ENCODE data around the gene TMEM14A. TPM values are rescaled to one million over a fixed set of nuclear protein-coding genes. Genes with fewer than 3 reads are reported as not detected.

Gene TMEM14A
- total and polyA plus RNA-seq, 2 of the 8 experiments (the other 6 are each of a cell fraction or from before 2014, with no cell fraction given), result 11.1 to 11.2 TPM

GRCh38 chr6:52712136-52712535 is 41.2 kb downstream of the TMEM14A start:
- Histone ChIP-seq H3K23me2 (ENCODE audit: low read depth, low read length) (no peaks in the 10 kb centered on the region), H3K27ac (ENCODE audit: low read depth, low read length) (no peak overlapping the region), H2BK12ac (ENCODE audit: low read depth, low read length) (no peak overlapping the region), H3K14ac (ENCODE audit: insufficient read length) (no peak overlapping the region), H2BK5ac (ENCODE audit: low read depth, low read length) (no peak overlapping the region), H4K91ac (replicated peaks; ENCODE audit: insufficient read length, low read length) (no peak overlapping the region), H4K5ac (ENCODE audit: insufficient read length, low read depth, low read length) (no peak overlapping the region), H3K27me3 (replicated peaks in 1 of 4; ENCODE audit: control insufficient read depth in 3 of 4, extremely low read depth in 1 of 4, insufficient read depth in 3 of 4, low read length in 3 of 4) (no peaks in the 10 kb centered on the region), H3K9me3 (ENCODE audit: insufficient read depth in 2 of 2, low read depth in 1 of 2, low read length in 1 of 2) (peaks cover 0 to 6% of the 10 kb centered on the region in 2 experiments; a peak in 1 of 4 replicates), H3K4me2 (ENCODE audit: insufficient read depth in 1 of 2, low read depth in 2 of 2, low read length in 2 of 2) (no peak overlapping the region), H3K79me2 (ENCODE audit: control insufficient read depth in 1 of 2, insufficient read depth in 2 of 2, low read length in 2 of 2) (no peaks in the 10 kb centered on the region), H4K20me1 (replicated peaks in 1 of 2; ENCODE audit: control insufficient read depth in 1 of 2, insufficient read depth in 2 of 2, low read length in 2 of 2) (no peaks in the 10 kb centered on the region), H2AFZ (ENCODE audit: low read length) (no peak overlapping the region), H3K36me3 (ENCODE audit: control insufficient read depth in 2 of 4, insufficient read depth in 4 of 4, low read length in 3 of 4) (no peaks in the 10 kb centered on the region), H3K79me1 (ENCODE audit: low read depth, low read length) (no peaks in the 10 kb centered on the region), H2AK5ac (ENCODE audit: low read depth, low read length) (no peak overlapping the region), H2BK120ac (replicated peaks; ENCODE audit: low read depth, low read length) (no peak overlapping the region), H3K23ac (ENCODE audit: insufficient read length) (no peak overlapping the region), H3K9ac (replicated peaks in 1 of 4; ENCODE audit: extremely low read depth in 1 of 4, low read depth in 3 of 4, low read length in 3 of 4) (no peak overlapping the region), H3K4me1 (replicated peaks in 1 of 4; ENCODE audit: control insufficient read depth in 3 of 4, insufficient read depth in 4 of 4, low read length in 3 of 4) (no peaks in the 10 kb centered on the region), H3K18ac (ENCODE audit: extremely low read depth, low read length) (no peak overlapping the region), H2BK15ac (ENCODE audit: low read length) (no peak overlapping the region), H4K8ac (ENCODE audit: extremely low read depth, insufficient read depth, low read length) (no peak overlapping the region), H3K4ac (replicated peaks; ENCODE audit: insufficient read length, low read depth, low read length) (no peak overlapping the region), H3K4me3 (ENCODE audit: extremely low read depth in 1 of 4, insufficient read depth in 2 of 4, low read depth in 3 of 4, low read length in 4 of 4) (no peak overlapping the region), H2BK20ac (ENCODE audit: low read length) (no peak overlapping the region), H3K56ac (replicated peaks; ENCODE audit: insufficient read length, low read depth, low read length) (no peak overlapping the region)
- CTCF ChIA-PET (ENCODE audit: partially characterized antibody), result interaction anchor here (1.0 to 3.3 kb wide), 2 partner anchors 12 to 21 kb away, joined by 3 to 20 read pairs; no protein-coding TSS in a partner anchor
- POLR2A ChIA-PET (ENCODE audit: partially characterized antibody), result no interaction called here
- FAIRE-seq, result no peak
- WGBS, 2 experiments (ENCODE audit: extremely low coverage in 1 of 2, insufficient coverage in 1 of 2, insufficient read length in 1 of 2, insufficient replicate concordance in 2 of 2, low coverage in 1 of 2, low lambda C conversion rate in 2 of 2, missing lambda C conversion rate in 1 of 2), result 93% methylated on average over 2 of the region's 2 CpGs; no CpG with 5 or more reads in 1 of the 2 experiments
- DNase-seq (ENCODE audit: low read depth in 1 of 2, low spot score in 2 of 2), result no peak
- TF ChIP-seq GABPA (IDR thresholded peaks at IDR 0.05; ENCODE audit: borderline replicate concordance, insufficient read depth, low read length) (no peak), KDM5A (IDR thresholded peaks at IDR 0.05; ENCODE audit: low read length) (no peak), MAFK (IDR thresholded peaks at IDR 0.05; ENCODE audit: low read depth, low read length) (no peak), TCF12 (IDR thresholded peaks at IDR 0.05; ENCODE audit: low read depth, low read length) (no peak), GTF2F1 (IDR thresholded peaks at IDR 0.05; ENCODE audit: borderline replicate concordance, low read depth, low read length) (no peak), EGR1 (IDR thresholded peaks at IDR 0.05; ENCODE audit: borderline replicate concordance, low read depth, low read length) (no peak), HDAC6 (IDR thresholded peaks at IDR 0.05; ENCODE audit: low read depth, low read length) (no peak), ZNF274 (IDR thresholded peaks at IDR 0.05; ENCODE audit: borderline replicate concordance, extremely low read depth, low read length) (no peak), NANOG (IDR thresholded peaks at IDR 0.05; ENCODE audit: insufficient read depth, low read depth, low read length, poor library complexity, severe bottlenecking) (no peak), RAD21 (IDR thresholded peaks at IDR 0.05 in 1 of 2, conservative IDR thresholded peaks at IDR 0.05 in 1 of 2; ENCODE audit: low read depth in 2 of 2, low read length in 2 of 2) (no peak)
